Endodermal cell (in vitro differentiated cells): Measurements from ENCODE around the gene SLC24A4. TPM values are rescaled to one million over a fixed set of nuclear protein-coding genes. Genes with fewer than 3 reads are reported as not detected.

Source experiments
- DNase-seq: peaks from one replicate; pipeline ENCODE4 v3.0.0-alpha.2; 2017
- H3K27ac ChIP-seq: 2 replicates; pipeline ENCODE4 v1.5.1; 2013; ENCODE audit warnings: mild to moderate bottlenecking, low read depth, low read length, moderate library complexity
- H3K27me3 ChIP-seq: 2 replicates; pipeline ENCODE4 v1.6.1; 2013; ENCODE audit warnings: mild to moderate bottlenecking, low read length, moderate library complexity; ENCODE audit not compliant: insufficient read depth, control insufficient read depth, poor library complexity, severe bottlenecking
- H3K36me3 ChIP-seq: 2 replicates; pipeline ENCODE4 v1.7.0; 2013; ENCODE audit warnings: mild to moderate bottlenecking, low read length, moderate library complexity; ENCODE audit not compliant: control insufficient read depth, insufficient read depth
- H3K4me1 ChIP-seq: one replicate; pipeline ENCODE4 v1.7.0; 2013; ENCODE audit warnings: low read length; ENCODE audit not compliant: control insufficient read depth, insufficient read depth
- H3K4me3 ChIP-seq: 2 replicates; pipeline ENCODE4 v1.5.1; 2013; ENCODE audit warnings: mild to moderate bottlenecking, low read length, moderate library complexity
- H3K9ac ChIP-seq: 2 replicates; pipeline ENCODE4 v1.6.1; 2013; ENCODE audit warnings: mild to moderate bottlenecking, low read length, moderate library complexity; ENCODE audit not compliant: poor library complexity, severe bottlenecking; ENCODE audit errors: extremely low read depth
- H3K9me3 ChIP-seq: 2 replicates; pipeline ENCODE4 v1.6.1; 2013; ENCODE audit warnings: mild to moderate bottlenecking, low read length, moderate library complexity; ENCODE audit not compliant: control insufficient read depth
- H3K27ac Mint-ChIP-seq: 2 replicates; pipeline ENCODE4 v1.8.0; 2020; ENCODE audit warnings: mixed read lengths
- H3K27me3 Mint-ChIP-seq: 2 replicates; pipeline ENCODE4 v1.8.0; 2021; ENCODE audit warnings: mild to moderate bottlenecking, mixed read lengths; ENCODE audit not compliant: insufficient read depth
- H3K36me3 Mint-ChIP-seq: 2 replicates; pipeline ENCODE4 v1.8.0; 2020; ENCODE audit warnings: low read depth, mixed read lengths
- H3K4me1 Mint-ChIP-seq: 2 replicates; pipeline ENCODE4 v1.8.0; 2020; ENCODE audit warnings: mixed read lengths
- H3K4me3 Mint-ChIP-seq: 2 replicates; pipeline ENCODE4 v1.8.0; 2020; ENCODE audit warnings: mild to moderate bottlenecking, moderate library complexity, mixed read lengths
- H3K9me3 Mint-ChIP-seq: 2 replicates; pipeline ENCODE4 v1.8.0; 2020; ENCODE audit warnings: mild to moderate bottlenecking, mixed read lengths
- WGBS, 2 experiments: methylation state at CpG; one replicate each; pipeline versions ENCODE4 v1.1.5 to v1.1.7; 2013; ENCODE audit warnings: missing lambda C conversion rate in 2 of 2, mixed read lengths in 1 of 2; ENCODE audit not compliant: insufficient coverage in 1 of 2, insufficient read length in 1 of 2; 5-methylcytosine and 5-hydroxymethylcytosine counted together
- total RNA-seq, 2 donors: library from RNA; stranded (reverse); fragmentation: NEBNext Ultra II Directional in 1 of 2; extraction: Animal tissue kit (Norgen Biotek cat#: 25700) in 1 of 2; gene quantifications; 2 replicates in 1 of 2; 3 replicates in 1 of 2; pipeline ENCODE4 v1.2.1, GENCODE V29; 2021
- TF ChIP-seq, protein P1 (sequence below): fragments of 200-600 bp; sonication (generic); conservative IDR thresholded peaks from 2 replicates; pipeline ENCODE4 v1.5.0; 2021; ENCODE audit warnings: antibody characterized with exemption, mild to moderate bottlenecking

SLC24A4 gene
- total RNA-seq, 2 donors from 2014 or later, result 0.09 to 0.29 TPM

DNA sequence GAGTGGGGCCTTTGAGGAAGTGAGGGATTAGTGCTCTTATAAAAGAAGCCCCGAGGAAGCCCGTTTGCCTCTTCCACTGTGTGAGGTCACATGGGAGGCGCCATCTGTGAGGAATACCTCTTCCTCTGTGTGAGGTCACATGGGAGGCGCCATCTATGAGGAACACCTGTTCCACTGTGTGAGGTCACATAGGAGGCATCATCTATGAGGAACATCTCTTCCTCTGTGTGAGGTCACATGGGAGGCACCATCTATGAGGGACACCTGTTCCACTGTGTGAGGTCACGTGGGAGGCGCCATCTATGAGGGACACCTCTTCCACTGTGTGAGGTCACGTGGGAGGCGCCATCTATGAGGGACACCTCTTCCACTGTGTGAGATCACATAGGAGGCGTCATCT is 69.7 kb downstream of the SLC24A4 start:
- peaks cover 76% of the 10 kb centered on the region for H3K27me3 Mint-ChIP-seq

DNA sequence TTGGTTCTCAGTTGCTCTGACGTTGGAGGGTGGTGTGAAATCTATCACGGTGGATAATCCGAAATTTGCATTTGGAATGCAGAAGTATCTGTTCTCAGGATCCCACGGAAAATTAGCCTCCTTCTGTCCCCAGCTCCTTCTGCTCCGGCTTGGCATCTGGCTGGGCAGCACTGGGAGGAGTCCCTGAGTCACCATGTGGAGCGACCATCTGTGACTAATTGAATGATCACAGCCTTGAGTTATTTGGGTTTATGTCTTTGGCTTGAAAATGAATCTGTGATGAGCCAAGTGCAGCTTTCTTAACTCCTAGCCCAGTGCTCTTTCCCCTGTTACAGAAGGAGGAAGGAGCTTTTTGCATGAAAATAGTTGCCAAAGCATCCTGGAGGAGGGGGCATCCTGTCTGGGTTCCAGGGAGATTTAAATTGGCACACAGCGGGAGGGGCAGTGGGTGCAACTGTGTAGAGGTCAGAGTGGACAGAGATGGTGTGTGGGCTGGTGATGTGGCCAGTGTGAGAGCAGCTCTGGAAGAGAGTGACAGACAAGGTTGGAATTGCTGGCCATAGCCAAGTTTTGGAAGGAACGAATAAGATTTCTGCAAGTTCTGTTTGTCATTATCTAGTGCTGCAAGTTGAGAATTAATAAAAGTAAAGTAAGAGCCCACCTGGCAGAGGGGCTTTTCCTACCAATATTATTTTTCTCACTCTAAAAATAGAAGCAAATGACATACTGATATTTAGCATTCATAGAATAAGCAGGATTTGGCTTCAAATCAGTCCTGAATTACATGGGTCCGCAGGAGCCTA is 74.4 kb downstream of the SLC24A4 start:
- no peak overlapping the region for H3K27ac ChIP-seq
- no peak overlapping the region for H3K4me3 Mint-ChIP-seq
- WGBS, 2 experiments, result 50 to 58% methylated on average over 4 to 9 of the region's 9 CpGs
- H3K27me3 ChIP-seq, result peaks cover 61% of the 10 kb centered on the region
- peaks cover 4% of the 10 kb centered on the region for H3K9me3 ChIP-seq
- no peak for DNase-seq
- H3K9ac ChIP-seq, result no peak overlapping the region
- H3K27me3 Mint-ChIP-seq, result peaks cover 60% of the 10 kb centered on the region
- peaks cover 45% of the 10 kb centered on the region for H3K4me1 Mint-ChIP-seq
- TF ChIP-seq, protein P1, sequence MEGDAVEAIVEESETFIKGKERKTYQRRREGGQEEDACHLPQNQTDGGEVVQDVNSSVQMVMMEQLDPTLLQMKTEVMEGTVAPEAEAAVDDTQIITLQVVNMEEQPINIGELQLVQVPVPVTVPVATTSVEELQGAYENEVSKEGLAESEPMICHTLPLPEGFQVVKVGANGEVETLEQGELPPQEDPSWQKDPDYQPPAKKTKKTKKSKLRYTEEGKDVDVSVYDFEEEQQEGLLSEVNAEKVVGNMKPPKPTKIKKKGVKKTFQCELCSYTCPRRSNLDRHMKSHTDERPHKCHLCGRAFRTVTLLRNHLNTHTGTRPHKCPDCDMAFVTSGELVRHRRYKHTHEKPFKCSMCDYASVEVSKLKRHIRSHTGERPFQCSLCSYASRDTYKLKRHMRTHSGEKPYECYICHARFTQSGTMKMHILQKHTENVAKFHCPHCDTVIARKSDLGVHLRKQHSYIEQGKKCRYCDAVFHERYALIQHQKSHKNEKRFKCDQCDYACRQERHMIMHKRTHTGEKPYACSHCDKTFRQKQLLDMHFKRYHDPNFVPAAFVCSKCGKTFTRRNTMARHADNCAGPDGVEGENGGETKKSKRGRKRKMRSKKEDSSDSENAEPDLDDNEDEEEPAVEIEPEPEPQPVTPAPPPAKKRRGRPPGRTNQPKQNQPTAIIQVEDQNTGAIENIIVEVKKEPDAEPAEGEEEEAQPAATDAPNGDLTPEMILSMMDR, result no peak
- H3K4me3 ChIP-seq, result no peak overlapping the region
- peaks cover 2% of the 10 kb centered on the region for H3K9me3 Mint-ChIP-seq
- H3K36me3 Mint-ChIP-seq, result peaks cover under 1% of the 10 kb centered on the region
- peaks cover 6% of the 10 kb centered on the region for H3K4me1 ChIP-seq
- no peak overlapping the region for H3K27ac Mint-ChIP-seq
- H3K36me3 ChIP-seq, result no peaks in the 10 kb centered on the region

More for the DNA sequence above, 69.7 kb downstream of the SLC24A4 start:
- Histone ChIP-seq H3K4me1 (no peaks in the 10 kb centered on the region), H3K4me3 (no peak overlapping the region), H3K36me3 (no peaks in the 10 kb centered on the region), H3K9ac (no peak overlapping the region), H3K9me3 (no peaks in the 10 kb centered on the region), H3K27ac (no peak overlapping the region), H3K27me3 (peaks cover 47% of the 10 kb centered on the region)
- 97 to 98% methylated on average over 9 of the region's 9 CpGs for WGBS, 2 experiments
- Mint-ChIP-seq H3K9me3 (no peaks in the 10 kb centered on the region), H3K27ac (no peak overlapping the region), H3K4me1 (peaks cover 17% of the 10 kb centered on the region), H3K36me3 (no peaks in the 10 kb centered on the region), H3K4me3 (no peak overlapping the region)
- TF ChIP-seq, protein P1, result no peak
- DNase-seq, result no peak

DNA sequence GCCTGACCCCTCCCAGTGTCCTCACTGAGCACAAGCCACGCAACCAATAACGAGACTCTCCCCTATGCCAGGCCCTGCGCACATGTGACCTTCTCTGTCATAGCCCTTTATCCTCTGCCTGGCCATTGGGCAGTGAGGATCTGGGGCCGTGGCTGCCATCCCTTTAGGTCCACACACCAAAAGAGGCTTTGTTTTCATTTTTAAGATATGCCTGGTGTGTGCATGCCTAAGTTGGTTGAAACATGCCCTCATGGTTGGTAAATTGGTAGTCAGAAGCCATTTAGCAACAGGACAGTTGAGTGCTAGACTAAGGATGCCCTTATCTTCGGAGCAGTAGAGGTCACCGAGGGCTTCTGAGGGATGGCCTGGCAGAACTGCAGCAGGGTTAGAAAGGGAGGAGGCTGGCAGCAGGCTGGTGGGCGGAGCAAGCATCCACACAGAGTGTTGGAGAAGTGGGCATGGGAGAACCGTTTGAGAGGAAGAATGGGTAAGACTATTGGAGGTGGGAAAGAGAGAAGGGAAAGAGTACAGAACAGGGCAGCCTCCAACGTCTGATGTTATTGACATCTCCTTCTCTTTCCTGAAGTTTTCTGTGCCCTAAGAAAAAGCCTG is 75.1 kb downstream of the SLC24A4 start:
- Histone ChIP-seq H3K27ac (no peak overlapping the region), H3K36me3 (no peaks in the 10 kb centered on the region), H3K27me3 (peaks cover 55% of the 10 kb centered on the region), H3K4me3 (no peak overlapping the region), H3K9ac (no peak overlapping the region), H3K9me3 (peaks cover 11% of the 10 kb centered on the region), H3K4me1 (peaks cover 6% of the 10 kb centered on the region)
- peaks cover 9% of the 10 kb centered on the region for H3K9me3 Mint-ChIP-seq
- peaks cover 45% of the 10 kb centered on the region for H3K4me1 Mint-ChIP-seq
- TF ChIP-seq, protein P1, result no peak
- H3K27ac Mint-ChIP-seq, result no peak overlapping the region
- no peak for DNase-seq
- H3K27me3 Mint-ChIP-seq, result peaks cover 59% of the 10 kb centered on the region
- H3K4me3 Mint-ChIP-seq, result no peak overlapping the region
- 71 to 86% methylated on average over 4 to 9 of the region's 9 CpGs for WGBS, 2 experiments
- H3K36me3 Mint-ChIP-seq, result peaks cover 2% of the 10 kb centered on the region
